Measurements from ENCODE around the gene NT5DC1.

The NT5DC1 gene

DNA sequence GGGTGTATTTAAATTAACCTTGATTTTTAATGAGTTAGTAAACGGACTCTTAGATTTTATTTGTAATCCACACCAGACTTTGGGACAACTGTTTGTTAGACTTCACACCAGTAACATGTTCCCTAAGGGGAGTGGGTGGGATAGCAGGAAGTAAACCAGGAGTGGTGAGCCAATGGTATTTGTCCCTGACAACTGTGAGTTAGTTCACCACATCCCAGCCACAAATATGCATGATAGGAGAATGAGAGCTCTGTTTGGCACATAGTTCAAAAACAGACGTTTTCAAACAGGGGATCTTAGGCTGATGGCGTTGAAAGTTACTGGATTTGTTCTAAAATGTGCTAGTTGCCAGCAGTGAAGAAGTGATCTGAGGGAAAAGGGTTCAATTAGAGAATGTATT, 44.0 kb downstream of the NT5DC1 start:
- no peak for DNase-seq

DNA sequence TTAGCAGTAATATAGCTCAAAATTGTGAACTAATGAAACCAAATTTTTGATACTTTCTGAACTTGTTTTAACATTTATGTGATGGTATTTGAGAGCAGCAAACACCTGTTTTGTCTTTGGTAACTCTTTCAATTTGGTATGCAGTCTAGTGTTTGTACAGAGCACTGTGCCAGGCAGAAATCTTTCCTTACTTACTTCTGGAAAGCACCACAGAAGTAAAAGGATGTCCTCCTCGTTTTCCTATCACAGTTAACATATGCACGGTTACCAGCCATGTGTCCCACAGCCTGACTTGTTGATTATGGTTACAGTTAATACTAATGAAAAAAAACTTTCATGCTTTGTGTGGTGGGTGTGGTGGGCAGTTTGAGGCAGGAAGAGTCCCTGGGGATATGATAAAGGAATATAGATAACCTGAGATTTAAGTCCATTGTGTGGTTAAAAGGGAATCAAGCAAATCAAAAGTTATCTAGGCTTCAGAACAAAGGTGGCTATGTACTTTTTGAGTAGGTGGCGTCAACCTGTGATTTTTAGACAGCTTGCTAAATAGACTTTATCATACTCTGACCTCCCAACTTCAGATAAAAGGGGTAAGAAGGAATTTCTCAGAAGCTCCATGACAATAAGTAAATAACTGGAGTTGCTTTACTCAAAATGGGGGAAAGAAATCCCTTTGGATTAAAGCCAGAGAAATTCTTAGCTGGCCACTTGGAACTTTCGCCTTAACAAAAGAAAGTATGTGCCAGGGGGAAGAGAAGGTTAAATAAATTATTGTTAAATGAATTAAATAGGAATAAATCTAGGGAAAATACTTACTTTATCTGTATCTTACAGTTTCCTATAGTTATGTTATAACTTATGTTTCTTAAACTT, 45.4 kb downstream of the NT5DC1 start:
- DNase-seq = no peak

DNA sequence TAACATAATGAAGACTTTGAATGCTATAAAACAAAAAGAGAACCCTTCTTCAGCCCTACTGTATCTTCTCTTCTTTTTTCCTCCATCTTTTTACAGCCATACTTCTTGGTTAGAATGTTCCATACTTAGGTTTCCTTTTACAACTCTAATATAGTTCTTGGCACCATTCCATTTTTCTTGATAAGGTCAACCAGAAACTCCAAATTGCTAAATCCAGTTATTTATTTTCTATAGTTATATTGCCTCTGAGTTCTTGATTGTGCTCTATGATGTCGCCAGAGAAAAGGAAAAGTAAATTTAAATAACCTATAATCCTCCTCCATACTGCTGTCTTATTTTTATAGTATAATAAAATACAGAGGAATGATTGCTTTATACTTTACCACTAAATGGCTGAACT, 52.0 kb downstream of the NT5DC1 start:
- DNase-seq = no peak

DNA sequence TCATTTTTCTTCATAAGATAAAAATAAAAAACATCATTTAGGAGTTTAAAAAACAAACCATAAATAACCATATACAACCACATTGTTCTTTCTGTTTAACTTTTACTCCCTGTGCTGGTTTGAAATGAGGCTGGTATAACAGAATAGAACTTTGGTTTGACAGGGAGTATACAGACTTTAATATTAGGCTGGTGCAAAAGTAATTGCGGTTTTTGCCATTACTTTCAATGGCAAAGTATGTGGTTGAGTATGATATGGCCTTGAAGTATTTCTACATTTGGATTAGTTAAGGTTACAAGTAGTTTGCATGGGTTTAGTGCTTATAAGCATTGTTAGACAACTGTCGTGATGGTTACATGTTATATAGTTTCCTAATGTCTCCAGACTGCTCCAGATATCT, 54.2 kb downstream of the NT5DC1 start:
- no peak for DNase-seq

DNA sequence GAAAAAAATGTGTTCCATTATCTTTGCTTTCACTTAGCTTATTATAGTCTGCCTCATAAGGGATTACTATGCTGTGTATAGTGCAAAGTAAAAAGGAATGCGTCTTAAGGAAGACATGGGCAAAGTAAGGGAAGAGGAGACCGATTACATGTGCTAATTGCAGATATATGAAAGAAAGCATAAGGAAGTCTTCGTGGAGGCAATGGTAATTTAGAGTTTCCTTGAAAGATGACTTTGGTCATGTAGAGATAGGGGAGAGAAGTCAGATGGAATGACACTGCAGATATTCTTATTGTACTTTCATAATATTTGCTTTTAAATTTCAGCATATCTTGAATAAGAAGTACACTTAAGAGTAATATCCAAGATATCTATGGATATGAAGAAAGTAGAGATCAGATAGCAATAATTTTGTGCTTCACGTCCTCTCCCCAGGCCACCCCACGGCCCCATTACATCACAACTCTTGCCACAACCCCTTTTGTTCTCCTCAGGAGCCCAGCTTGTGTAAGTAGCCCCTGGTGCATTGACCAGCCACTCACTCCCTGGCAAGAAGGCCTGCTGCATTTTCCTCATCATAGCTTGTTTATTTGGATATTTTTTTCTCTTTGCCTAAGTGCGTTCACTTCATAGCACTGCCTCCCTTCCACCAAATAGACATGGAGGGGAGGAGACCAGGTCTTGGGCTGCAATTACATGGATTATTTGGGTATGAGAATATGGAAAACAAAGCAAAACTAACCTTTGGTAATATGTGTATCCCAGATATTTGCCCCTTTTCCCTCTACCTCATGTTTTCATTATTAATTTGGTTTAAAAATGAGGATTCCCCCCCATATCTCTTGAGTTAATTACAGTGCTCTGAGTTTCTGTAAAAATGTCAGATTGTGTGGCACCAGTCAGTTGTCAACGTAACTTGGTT, 56.0 kb downstream of the NT5DC1 start:
- DNase-seq = no peak

DNA sequence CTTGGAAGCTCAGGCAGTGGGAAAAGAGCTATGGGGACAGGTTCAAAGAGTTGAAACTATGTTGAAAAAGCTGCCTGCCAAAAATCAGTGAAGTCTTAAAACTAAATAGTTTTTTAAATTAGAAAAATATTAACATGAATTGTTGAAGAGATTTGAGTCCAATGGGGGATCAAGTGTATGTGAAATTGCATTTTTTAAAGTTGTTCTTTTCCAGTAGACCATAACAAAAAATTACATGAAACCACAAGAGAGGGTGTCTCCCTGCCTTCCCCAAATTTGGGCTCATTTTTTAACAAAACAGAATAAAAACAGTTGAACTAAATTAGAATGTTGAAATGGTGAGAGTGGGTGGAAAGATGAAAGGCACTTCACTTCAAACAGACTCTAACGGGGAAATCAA, 56.7 kb downstream of the NT5DC1 start:
- no peak for DNase-seq

DNA sequence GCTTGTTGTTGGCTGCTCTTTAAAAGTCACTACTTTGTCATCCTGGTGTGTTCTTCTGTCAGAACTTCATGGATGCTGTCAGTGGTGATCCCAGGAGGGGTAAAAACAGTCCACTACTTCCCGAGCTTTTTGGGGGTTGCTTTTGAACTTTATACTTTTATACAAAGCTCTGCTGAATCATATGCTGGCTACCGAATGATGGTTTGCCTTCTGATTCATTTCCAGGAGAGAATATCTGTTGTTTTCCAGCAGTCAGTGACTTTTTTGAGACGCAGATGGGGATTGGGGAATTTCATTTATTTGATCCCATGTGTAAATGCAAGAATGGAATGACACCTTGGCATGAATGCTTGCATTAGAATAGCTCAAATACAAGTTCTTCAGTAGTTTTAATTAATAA, 58.0 kb downstream of the NT5DC1 start:
- DNase-seq = no peak

DNA sequence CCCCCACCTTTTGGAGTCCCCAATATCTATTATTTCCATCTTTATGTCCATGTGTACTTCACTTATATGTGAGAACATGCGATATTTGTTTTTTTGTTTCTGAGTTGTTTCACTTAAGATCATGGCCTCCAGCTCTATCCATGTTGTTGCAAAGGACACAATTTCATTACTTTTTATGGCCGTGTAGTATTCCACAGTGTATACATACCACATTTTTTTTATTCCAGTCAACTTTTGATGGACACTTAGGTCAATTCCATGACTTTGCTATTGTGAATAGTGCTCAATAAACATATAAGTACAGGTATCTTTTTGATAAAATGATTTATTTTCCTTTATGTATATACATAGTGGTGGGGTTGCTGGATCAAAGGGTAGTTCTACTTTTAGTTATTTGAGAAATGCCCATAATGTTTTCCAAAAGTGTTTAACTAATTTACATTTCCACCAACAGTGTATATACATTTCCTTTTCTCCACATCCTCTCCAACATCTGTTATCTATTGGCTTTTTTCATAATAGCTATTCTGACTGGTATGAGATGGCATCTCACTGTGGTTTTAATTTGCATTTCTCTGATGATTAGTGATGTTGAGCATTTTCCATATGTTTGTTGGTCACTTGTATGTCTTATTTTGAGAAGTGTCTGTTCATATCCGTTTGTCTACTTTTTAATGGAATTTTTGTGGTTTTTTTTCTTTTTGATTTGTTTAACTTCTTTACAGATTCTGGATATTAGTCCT, 59.3 kb downstream of the NT5DC1 start:
- no peak for DNase-seq

DNA sequence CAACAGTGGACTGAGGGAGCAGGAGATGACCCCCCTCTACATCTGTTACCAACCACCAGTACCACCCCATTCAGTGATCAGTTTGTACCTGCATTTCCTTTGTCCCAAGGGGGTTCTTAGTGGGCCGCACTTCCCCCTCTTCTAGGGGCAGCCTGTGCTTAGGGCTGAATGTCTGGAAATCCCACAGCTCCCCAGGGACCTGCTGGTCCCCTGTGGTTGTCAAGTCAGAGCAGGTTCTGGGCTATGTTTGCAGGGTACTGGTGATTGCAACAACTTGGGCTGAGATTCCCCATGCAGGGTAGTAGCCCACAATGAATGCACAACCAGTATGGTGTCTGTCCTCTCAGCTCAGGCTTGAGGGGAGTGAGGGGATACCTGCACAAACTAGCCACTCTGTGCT, 64.9 kb downstream of the NT5DC1 start:
- DNase-seq = no peak

DNA sequence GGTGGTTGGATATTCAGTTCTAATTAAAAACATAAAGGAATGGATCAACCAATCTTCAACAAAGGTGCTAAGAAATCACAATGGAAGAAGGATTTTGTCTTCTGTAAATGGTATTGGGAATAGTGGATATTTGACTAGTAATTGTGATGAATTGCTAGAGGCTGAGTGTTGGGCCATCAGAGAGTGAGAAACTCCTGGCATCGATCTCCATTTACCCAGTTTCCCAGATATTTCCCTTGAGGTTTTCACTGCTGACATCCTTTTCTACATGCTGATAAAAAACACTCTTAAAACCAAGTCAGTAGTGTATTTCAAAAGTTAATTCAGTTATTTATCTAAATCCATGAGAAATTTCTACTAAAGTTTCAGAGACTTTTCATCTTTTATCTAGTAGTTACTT, 65.7 kb downstream of the NT5DC1 start:
- no peak for DNase-seq

DNA sequence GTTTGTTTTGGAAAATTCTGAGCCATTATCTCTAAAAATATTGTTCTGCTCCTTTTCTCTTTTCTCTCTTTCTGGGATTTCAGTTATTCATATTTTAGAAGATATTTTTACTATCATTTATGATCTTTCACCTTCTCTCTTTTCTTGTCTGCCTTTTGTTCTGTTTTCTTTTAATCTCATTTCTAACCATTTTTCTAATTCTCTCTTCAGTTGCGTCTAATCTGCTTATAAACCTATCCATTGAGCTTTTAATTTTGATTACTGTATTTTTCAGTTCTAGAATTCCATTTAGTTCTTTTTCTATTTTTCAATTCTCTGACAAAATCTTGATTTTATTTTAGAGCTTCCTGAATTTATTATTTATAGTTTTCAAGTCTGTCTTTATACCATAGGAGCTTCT, 67.5 kb downstream of the NT5DC1 start:
- no peak for DNase-seq

DNA sequence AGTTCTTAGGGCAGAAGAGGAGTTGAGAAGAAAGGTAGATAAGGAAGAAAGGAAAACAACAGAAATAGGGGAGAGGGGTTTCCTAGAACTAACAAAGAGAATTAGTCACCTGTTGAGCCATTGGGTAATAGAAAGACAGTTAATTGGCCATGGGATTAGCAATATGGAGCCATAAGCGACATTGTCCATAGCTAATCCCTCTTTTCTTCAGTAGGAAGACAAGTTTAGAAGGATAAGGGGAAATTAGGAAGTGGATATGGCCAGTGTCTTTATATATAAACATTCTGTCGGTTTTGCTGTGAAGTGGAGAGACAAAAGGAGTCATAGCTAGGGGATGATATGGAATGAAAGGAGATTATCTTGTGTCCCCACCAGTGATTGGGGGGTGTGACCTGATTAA, 69.2 kb downstream of the NT5DC1 start:
- DNase-seq = no peak

DNA sequence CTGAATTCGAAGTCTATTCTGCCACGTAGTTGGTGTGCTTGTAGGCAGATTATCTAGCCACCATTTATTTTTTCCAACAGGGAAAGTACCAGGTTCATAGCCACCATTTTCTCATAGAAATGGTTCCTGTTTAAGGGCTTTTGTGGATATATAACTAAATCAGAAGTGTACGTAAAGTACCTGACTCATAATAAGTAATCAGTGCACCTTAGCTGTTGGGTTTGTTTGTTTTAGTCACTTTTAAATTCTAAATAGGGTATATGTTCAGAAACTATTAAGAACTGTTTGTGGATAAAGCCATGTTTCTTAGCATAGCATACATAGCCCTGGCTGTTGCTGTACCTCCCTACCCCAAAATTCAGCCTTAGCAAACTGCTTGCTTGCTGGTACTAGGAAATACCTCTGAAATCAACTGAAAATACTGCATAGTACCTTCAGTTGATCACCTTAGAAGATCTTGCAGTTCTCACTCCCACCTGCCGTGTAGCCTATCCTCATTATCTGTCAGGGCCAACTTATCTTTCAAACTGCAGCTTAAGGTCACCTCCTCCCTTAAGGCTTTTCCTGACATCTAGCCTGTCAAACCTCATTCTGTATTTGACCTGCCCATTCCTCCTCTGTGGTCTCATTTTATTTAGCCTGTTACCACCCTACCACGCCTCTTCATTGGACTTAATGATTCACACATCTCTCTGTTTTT, 69.9 kb downstream of the NT5DC1 start:
- no peak for DNase-seq

DNA sequence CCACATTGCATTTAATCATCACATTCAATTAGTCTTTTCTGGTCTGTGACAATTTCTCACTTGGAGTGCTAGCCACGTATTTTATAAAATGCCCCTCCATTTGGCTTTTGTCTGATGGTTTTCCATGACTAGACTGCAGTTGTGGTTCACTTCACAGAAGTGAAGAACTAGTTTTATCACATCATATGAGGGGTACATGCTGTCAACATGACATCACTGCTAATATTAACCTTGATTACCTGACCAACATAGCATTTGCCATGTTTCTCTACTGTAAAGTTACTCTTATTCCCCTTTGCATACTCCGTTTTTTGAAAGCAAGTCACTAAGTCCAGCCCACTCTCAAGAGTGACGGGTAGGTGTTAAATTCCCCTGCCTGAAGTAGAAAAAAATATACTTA, 73.3 kb downstream of the NT5DC1 start:
- DNase-seq = no peak

DNA sequence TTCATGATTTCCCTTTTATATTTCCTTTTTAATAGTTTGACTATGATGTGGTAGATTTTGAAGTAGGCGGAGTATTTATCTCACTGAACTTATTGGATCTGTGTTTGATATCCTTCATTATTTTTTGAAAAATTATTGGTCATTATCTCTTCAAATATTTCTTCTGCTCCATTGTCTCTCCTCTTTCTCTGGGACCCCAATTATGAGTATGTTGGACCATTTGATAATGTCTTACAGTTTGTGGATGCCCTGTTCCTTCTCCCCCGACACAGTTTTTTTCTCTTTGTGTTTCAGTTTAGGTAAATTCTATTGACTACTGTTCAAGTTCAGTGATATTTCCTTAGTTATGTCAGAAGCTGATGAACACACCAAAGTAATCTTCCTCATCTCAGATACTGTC, 74.7 kb downstream of the NT5DC1 start:
- DNase-seq = no peak

DNA sequence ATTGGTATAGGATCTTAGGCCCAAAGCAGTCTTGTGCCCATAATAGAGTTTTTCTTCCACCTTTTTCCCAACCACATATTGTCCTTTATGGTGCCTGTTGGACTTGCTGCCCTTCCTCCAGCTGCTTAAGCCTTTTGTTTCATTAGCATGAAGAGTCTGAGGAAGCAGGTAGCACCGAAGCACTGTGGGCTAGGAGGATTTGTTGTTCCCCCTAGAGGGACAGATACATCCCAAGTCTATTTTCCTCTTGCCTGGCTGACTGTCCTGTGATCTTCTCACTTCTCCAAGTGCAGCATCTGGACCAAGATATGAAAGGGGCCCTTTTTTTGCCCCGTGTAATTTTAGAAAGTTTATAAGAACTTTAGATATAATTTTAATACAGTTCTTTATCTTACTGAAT, 75.9 kb downstream of the NT5DC1 start:
- DNase-seq = no peak

DNA sequence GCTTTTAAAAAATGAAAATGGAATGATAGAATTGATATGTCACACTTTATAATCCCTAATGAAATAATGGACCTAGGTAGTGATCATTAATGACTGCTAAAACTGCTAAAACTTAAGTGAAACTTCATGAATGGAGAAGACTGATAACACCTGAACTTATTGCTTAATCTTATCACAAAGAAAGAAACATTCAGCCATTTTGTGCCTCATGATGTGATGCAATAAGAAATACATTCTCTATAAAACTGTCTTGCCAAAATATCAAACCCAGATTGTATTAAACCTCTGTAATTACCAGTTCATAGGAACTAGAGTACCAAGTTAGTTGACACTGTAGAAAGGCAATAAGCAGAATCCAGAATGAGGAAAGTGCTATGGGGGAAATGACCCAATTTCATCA, 79.7 kb downstream of the NT5DC1 start:
- DNase-seq = no peak

DNA sequence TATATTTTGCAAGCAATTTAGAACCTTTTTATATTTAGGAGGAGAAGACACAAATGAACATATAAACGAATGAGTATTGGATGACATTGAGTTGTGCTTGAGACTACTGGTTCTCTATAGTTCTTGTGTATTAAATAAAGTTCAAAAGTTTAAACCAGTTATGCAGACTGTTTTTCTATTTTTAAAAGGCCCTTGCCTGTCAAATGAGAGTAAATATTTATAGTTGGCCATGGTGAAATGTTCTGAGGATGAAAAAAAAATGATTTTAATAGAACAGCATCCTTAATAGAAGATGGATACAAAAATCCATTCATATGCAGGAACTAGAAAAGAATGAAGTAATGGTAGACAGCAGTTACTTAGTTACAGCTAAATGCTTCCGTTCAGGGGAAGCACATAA, 88.8 kb downstream of the NT5DC1 start:
- DNase-seq = no peak

DNA sequence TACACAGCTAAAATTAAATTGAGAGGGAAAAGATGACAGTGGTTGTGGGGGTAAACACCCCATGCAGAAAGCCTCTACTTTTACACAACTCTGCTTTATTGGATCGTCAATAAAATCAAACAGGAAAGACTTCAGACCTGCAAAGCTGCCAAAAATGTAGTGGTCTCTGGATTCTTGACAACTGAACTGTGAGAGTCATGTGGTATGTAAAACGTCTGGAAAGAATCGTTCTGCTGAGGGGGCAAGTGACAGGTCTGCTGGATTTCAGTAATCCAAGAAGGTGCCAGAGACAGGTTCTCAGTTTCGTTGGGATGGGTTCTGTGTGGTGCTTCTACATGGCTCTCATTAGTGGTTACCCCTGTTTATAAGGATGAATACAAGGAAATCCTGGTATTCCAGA, 89.9 kb downstream of the NT5DC1 start:
- no peak for DNase-seq

DNA sequence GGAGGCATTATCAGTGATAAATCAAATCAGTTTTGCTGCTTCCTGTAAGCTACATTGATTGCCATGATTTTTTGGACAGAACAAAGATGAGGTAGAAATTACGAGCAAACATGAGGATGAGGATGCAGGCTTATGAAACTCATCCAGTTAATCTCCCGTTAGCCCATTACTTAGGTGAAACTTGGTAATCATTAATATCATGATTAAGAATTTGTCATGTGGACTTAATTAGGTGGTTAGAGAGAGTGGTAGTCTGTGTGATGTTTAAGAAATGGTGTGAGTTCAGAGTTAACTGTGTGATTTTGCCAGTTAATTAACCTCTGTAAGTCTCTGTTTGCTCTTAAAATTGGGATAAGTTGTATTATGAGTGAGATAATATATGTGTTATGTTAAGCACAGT, 91.2 kb downstream of the NT5DC1 start:
- DNase-seq = no peak

DNA sequence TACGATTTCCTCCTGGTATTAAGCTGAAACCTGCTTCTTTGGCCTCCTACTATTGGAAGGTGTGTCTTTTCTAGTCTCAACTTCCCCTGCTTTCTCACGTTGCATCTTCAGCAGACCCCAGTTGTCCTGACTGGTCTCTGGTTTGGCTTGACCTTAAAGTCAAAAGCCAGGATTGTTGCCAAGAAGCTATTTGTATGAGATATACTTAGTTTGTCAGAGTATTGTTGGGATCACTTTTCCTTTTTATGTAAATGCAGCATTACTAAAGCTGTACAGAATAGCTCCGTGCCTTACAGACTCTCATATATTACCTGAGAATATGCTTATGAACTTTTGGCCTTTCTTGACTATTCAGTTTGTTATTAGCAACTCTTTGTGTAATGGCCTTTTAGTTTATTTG, 92.1 kb downstream of the NT5DC1 start:
- no peak for DNase-seq

DNA sequence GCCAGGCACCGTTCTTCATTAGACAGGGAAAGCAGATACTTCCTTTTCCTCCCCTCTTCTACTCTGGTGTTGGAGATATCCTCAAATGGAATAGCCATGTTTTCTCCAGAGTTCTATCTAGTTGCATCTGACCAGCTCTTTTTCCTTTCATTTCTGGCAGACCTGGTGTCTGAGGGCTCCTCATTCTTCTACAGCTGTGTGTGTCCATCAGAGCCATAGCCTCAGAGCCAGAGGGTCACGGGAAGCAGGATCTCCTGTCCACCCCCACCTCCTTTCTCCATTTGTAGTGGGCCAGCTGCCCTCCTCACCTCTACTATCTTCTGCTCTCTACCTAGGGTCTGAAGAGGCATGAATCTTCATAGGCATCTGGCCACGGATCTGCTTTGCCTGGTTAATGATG, 96.2 kb downstream of the NT5DC1 start:
- no peak for DNase-seq
